Skeletal muscle cell (primary cell): ENCODE results near the gene CRTC1.

Experiments used
- DNase-seq: peaks from one replicate; pipeline ENCODE4 v3.0.0-alpha.2; 2010; ENCODE audit warnings: low read depth
- H3K4me3 ChIP-seq: 2 replicates; pipeline ENCODE4 v1.5.1; 2011; ENCODE audit warnings: low read depth, mild to moderate bottlenecking, control low read depth, low read length, moderate library complexity

CRTC1 gene

DNA sequence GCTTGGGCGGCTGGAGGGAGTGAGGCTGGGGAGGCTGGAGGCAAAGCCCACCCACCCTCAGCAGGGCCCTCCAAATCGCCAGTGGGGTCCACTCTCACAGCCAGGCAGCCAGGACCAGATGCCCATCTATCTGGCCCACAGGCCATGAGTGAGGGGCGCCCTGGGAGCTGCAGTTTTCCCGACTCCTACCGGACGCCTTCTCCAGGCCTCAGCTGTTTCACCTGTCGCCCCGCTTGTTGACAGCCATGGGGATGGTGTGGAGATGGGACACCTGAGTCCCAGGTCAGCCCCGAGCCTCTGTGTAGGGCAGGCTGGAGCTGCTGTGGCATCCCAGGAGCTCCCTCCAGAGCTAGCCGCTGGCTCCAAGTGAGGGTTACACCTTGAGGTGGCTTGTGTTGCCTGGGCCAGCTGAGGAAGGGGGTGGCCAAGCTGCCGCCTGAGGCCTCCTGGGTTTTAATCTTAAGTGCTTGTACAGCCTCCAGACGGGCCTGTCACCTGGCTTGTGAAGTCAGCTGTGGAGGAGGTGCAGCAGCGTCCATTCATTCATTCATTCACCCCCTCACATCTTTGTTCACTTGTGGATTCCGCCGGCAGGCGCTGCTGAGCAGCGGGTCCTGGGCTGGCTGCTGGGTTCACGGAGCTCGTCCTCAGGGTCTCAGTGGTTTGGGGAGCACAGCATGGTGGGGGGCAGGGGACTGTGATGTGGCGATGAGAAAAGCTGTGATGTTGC is 55.6 kb downstream of the CRTC1 start:
- no peak overlapping the region for H3K4me3 ChIP-seq
- DNase-seq = no peak

DNA sequence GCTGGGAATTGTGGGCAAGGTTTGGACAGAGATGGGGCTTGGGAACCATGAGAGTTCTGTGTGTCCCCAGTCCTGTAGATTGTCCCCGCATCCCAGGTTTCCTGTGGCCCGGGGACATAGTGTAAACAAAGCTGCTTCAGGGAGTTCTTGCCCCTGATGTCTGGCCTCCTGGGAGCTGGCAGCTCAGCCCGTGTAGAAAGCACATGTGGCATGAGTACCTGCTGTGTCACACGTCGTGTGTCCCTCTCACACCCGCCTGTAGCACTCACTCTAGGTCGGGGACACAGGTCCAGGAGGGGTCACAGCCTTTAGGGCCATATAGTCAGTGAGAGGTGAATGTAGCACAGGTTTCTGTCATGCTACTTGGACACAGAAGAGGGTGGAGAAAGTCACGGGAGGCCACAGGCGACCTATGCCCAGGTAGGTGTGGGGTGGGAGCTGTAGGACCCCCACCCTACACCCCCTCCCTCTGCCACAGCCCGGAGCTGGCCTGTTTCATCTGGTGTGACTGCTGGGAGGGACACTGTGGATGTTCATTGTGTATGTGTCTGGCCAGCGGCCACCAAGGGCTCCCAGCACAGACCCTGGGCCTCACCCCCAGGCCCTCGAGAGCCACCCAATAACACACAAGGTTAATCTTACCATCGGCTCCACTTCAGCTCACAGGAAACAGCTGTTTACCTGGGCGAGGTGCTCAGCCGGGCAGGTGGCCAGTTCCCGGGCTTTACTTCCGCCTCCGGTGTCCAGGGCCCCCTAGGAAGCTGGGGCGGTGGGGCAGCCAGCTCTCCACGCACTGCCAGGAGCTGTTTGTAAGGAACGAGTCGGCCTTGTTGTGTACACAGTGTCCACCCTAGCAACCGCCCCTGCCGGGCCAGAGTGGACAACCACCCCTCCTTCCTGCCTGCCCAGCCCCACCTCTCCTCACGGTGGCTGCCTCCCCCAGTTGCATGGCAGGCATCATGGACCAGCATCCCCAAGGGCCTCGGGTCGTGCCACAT is 57.9 kb downstream of the CRTC1 start:
- H3K4me3 ChIP-seq = no peak overlapping the region
- no peak for DNase-seq

- no peak overlapping the region for H3K4me3 ChIP-seq
- no peak for DNase-seq
Measured at GRCh38 chr19:18742324-18742723, 58.8 kb downstream of the CRTC1 start.

DNA sequence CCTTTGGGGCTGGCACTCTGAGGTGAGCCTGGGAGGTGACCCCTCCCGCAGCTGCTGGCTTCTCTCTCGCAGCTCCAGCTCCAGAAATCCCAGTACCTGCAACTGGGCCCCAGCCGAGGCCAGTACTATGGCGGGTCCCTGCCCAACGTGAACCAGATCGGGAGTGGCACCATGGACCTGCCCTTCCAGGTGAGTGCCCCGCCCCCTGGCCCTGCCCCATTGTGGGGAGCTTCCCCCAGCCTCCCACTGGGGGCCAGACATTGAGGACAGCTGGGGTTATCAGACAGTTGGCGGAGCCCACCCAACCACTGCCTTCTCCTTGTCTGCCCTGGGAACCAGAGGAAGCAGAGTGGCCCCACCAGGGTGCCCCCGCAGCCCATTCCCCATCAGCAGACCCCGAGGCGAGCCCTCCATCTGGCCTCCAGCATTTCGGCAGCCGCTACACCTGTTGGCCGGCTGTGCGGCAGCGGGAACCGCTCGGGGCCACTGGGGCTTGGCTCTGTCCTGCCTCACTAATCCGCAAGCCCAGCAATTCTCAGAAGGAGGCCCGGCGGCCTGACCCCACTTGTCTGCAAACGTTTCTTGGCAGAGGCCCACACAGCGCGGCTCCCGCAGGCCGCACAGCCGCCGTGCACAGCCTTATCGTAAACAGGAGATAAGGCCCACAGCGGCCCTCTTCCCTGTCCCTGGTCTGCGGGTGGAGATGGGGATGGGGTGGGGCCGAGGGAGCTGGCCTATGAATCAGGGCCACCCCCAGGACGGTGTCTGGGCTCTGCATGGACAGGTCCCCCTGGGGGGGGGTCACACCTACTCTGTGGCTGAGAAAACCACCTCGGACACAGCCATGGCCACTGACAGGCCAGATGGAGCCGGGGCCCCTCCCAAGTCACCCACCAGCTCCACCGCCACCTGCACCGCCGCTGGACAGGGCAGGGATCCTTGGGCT is 59.6 kb downstream of the CRTC1 start:
- no peak for DNase-seq
- H3K4me3 ChIP-seq = no peak overlapping the region

DNA sequence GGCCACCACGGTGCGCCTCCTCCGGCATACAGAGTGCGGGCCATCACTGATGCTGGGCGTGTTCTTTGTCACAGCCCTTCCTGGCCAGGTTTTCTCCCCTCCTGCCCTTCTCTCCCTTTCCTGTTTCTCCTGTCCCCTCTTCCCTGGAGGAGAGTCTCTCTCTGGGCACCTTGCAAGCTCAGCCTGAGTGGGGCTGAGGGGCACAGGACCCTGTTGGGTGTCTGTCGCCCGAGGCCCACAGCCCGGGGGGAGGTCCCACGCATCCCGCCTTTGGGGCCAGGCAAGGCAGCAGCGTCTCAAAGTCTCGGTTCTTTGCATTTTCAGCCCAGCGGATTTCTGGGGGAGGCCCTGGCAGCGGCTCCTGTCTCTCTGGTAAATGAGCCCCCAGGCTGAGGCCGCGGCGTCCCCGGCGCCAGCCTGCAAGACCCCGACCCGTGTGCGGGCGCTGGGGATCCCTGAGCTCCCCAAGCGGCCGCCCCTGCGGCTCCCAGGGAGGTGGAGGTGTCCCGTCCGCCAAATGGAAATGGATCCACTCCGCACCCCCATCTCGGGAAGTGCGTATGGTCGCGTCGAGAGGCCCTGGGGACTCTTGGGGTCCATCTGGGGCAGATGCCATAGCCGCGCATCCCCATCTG is 60.4 kb downstream of the CRTC1 start:
- no peak overlapping the region for H3K4me3 ChIP-seq
- DNase-seq = no peak

DNA sequence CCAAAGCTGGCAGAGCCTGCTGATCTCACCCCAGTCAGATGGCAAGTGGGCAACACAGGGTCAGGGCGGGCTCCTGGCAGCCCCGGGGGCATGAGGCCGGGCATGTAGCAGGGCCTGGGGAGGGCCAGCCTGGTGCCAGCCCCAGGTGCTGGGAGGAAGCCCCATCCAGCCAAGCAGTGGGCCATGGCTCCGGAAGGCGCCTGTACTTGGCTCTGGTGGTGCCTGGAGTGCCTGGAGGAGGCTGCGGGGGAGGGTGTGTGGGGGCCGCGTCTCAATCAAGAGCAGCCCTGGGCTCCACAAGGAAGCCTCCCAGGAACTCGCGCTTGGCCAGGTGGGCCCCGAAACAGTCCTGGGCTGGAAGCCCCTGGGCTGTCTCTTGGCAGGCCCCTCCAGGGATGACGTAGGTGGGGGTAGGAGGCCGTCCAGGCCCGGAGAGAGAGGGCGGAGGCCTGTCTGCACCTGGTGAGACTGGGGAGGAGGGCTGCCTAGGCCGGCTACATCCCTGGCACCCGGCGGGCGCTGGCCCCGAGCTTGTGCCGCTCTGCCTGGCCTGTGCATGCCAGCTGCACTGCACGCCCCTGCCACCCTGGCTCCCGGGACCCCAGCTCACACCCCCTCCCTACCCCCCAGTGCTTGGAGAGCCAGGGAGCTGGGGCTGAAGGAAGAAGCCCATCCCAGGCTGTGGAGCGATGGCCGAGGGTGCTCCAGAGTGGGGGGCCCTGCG is 61.7 kb downstream of the CRTC1 start:
- H3K4me3 ChIP-seq = no peak overlapping the region
- DNase-seq = no peak

DNA sequence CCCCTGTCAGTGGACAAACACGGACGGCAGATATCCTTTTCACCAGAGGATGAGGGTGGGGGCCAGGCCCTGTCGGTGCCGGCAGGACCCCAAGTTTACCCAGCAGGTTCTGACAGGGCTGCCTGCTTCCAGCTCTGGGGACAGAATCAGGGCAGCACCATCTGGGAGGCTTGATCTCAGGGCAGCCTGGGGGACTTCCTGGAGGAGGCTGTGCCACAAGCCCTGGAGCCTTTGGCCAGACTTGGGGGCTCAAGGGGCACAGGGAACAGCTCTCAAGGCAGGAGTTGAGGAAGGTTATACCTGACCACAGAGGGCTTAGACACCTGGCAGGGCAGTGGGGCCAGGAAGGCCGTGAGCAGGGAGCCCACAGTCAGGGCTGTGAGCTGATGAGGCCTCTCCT is 62.5 kb downstream of the CRTC1 start:
- H3K4me3 ChIP-seq = no peak overlapping the region
- no peak for DNase-seq

DNA sequence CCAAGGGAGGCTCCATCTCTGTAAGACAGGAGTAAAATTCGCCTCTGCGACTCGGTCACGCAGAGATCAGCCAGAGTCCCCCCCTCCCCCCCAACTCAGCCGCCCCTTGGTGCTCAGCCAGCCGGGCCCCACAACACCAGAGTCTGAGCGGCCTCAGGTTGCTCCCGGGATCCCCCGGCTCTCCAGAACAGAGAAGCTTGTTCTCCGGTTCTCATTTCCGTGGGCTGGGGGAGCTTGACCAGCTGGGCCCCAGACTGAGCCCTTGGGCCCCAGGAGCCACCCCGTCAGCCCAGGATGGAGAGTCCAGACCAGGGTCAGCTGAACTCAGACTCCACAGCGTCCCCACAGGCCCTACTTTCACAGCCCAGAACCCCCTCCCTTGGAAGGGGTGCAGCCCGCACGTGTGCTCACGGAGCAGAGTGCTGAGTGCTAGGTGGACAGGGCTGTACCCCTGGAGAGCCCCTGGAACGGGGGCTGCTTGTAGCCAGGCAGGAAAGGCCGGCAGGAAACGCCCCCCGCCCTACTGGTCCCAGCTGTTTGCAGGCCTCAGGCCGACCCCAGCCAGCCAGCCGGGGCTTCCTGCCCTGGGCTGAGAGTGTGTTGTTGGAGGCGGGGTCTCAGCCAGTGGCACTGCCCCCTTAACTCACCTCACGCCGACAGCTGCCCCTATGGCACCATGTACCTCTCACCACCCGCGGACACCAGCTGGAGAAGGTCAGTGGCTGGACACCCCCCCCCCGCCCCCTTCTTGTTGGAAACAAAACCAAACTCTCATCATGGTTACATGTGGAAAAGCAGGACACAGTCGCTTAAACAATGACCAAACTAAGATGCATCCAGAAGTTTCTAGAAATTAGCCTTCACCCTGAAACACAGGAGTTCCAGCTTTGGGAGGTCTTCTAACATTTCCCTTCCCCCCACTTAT is 63.2 kb downstream of the CRTC1 start:
- no peak for DNase-seq
- no peak overlapping the region for H3K4me3 ChIP-seq

DNA sequence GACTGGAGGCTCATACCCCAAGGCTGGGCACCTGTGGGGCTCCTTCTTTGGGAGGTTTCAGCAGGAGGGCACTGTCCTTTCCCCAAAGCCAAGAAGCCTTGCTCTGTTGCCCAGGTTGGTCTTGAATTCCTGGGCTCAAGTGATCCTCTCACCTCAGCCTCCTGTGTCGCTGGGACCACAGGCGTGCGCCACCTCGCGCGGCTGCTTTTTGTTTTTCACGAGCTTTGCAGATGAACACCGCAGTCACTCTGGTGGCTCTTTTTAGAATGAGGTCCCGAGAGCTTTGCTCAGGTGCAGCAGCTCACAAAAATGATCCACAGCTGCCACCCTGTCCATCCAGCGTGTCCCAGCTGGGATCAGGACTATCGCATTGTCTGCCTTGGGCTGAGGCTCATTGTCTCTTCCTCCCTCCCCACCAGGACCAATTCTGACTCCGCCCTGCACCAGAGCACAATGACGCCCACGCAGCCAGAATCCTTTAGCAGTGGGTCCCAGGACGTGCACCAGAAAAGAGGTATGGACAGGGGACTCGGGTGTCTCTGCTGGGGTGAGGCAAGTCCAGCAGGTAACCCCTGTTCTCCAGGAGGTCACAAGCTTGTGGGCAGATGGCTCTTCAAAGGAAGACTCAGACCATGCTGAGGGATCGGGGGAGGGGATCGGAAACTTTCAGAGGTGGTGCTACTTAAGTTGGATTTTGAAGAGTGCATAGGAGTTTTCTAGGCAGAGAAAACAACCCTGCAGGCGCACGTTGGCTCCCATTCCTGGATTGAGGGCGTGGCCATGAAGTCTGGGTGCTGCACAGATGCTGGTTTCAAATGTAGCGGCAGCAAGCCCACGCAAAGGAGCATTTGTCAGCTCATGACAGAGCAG is 66.1 kb downstream of the CRTC1 start:
- DNase-seq = no peak
- no peak overlapping the region for H3K4me3 ChIP-seq

- H3K4me3 ChIP-seq = no peak overlapping the region
- DNase-seq = no peak
Measured at GRCh38 chr19:18750295-18750970, 67.0 kb downstream of the CRTC1 start.

DNA sequence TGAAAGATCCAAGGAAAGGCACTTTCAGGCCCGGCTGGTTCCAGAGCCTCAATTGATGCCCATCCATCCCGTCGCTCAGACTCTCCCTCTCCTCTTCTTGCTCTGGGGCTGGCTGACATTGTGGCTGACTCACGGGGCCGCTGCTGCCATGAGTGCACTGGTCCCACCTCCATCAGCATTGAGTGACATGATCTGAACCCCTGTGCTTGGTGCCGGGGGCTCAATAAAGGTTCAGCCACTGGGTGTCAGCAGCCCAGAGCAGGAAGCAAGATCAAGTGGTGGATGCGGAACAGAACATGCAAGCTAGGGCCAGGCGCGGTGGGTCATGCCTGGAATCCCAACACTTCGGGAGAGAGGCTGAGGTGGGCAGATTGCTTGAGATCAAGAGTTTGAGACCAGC is 68.1 kb downstream of the CRTC1 start:
- no peak overlapping the region for H3K4me3 ChIP-seq
- DNase-seq = no peak

DNA sequence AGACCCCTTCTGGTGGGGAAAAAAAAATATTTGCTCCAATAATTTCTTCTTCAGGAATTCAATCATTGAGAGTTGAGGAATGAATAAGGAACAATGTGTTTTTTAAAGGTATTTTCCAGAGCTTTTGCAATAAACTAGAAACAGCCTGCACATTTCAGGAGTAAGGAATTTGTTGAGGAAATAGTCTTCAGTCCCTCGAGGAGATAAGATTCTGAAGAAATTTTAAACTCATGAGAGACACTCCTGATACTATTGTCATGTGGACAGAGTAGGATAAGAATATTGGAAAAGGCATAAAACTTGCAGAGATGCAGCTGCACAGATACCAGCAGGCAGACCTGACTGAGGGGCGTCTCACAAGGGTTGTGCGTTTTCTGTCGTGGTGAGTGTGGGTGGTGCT is 71.0 kb downstream of the CRTC1 start:
- no peak overlapping the region for H3K4me3 ChIP-seq
- no peak for DNase-seq

DNA sequence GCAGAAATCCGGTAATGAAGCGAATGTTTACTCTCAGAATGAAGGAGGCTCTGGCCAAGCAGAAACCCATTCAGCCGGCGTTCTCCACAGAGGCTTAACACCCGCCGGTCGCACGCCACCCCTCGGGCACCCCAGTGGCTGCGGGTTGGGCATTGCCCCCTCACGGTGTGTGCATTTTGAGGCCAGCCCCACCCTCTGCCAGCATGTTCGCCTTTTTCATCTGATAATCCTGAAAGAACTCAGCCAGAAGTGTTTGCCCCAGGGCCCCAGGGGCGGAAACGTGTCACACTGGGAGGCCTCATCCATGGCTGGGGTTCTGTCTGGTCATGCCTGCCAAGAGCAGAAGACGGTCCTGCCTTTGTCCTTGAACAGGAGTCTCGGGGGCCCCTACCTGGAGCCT is 73.4 kb downstream of the CRTC1 start:
- H3K4me3 ChIP-seq = no peak overlapping the region
- no peak for DNase-seq

DNA sequence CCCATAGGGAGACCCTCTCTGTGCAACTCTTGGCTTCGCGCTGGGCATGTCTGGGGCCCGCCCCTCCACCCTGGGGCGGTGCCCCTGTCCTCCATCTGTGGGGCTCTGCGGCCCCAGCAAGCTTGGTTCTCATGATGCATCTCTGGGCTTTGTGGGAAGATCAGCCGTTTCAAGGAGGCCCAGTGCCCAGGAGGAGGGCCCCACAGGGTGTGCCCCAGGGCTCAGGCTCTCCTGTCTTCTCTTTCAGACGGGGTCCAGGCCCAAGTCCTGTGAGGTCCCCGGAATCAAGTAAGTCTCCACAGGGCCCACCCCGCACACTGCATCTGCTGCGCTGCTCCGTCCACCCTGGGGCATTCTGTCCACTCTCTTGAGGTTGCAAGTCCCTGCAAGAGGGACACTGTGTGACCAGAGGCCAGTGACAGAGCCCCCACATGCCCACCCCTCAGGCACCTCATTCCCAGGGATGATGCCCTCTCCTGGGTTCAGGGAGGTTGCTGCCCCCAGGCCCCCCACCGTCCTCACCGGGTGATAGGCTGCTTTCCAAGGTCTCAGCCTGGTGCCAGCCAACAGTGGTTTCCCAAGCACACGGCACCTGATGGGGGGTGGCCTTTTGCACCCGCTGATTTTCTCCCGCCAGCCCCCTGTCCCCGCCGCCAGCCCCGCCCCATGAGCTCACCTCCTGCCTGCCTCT is 76.0 kb downstream of the CRTC1 start:
- H3K4me3 ChIP-seq = no peak overlapping the region
- no peak for DNase-seq

GRCh38 chr19:18759995-18760426 is 76.5 kb downstream of the CRTC1 start:
- no peak overlapping the region for H3K4me3 ChIP-seq

More at GRCh38 chr19:18759995-18760426, 76.5 kb downstream of the CRTC1 start:
- no peak for DNase-seq
